Keratinocyte (primary cell): Measurements from ENCODE around the gene TP73. TPM values are rescaled to one million over a fixed set of nuclear protein-coding genes. Genes with fewer than 3 reads are reported as not detected.

Source experiments
- DNase-seq: peaks from one replicate; pipeline ENCODE4 v3.0.0-alpha.2; 2011; ENCODE audit warnings: low read depth, missing footprints, low spot score
- FAIRE-seq: peaks from 2 replicates; lab custom pipeline; 2011; peaks lifted over from hg19 to GRCh38; lab: Jason Lieb, UNC
- H2AFZ ChIP-seq: 2 replicates; pipeline ENCODE4 v1.6.0; 2012; ENCODE audit warnings: low read length, control low read depth, inconsistent platforms; ENCODE audit not compliant: control insufficient read depth
- H3K27ac ChIP-seq: 2 replicates; pipeline ENCODE4 v1.5.1; 2011; ENCODE audit warnings: low read length; ENCODE audit not compliant: control insufficient read depth, insufficient read depth
- H3K27me3 ChIP-seq: 3 replicates; pipeline ENCODE4 v1.6.0; 2011; ENCODE audit warnings: low read length; ENCODE audit not compliant: control insufficient read depth, insufficient read depth; ENCODE audit errors: extremely low read depth
- H3K36me3 ChIP-seq, 2 experiments: 2 replicates in 1 of 2; 3 replicates in 1 of 2; pipeline ENCODE4 v1.5.1; 2011; ENCODE audit warnings: low read length in 2 of 2, mild to moderate bottlenecking in 1 of 2; ENCODE audit not compliant: control insufficient read depth in 2 of 2, insufficient read depth in 2 of 2; ENCODE audit errors: extremely low read depth in 1 of 2
- H3K4me1 ChIP-seq: 3 replicates; pipeline ENCODE4 v1.5.1; 2011; ENCODE audit warnings: low read length; ENCODE audit not compliant: control insufficient read depth, insufficient read depth; ENCODE audit errors: extremely low read depth
- H3K4me2 ChIP-seq: 3 replicates; pipeline ENCODE4 v1.6.0; 2011; ENCODE audit warnings: low read depth, low read length; ENCODE audit not compliant: control insufficient read depth, insufficient read depth; ENCODE audit errors: extremely low read depth
- H3K4me3 ChIP-seq, 3 experiments: fragments of 200-600 bp in 1 of 3; sonication (generic) in 1 of 3; 2 replicates in 2 of 3; 3 replicates in 1 of 3; pipeline ENCODE4 v1.5.1; 2011 to 2016; ENCODE audit warnings: low read length in 3 of 3, mild to moderate bottlenecking in 3 of 3, control low read depth in 2 of 3, inconsistent platforms in 1 of 3, low read depth in 1 of 3, mixed read lengths in 1 of 3, mixed run types in 1 of 3, moderate library complexity in 1 of 3; ENCODE audit not compliant: control insufficient read depth in 2 of 3, insufficient read depth in 2 of 3; ENCODE audit errors: extremely low read depth in 1 of 3
- H3K79me2 ChIP-seq: 2 replicates; pipeline ENCODE4 v1.6.0; 2012; ENCODE audit warnings: low read length; ENCODE audit not compliant: control insufficient read depth, insufficient read depth
- H3K9ac ChIP-seq: 3 replicates; pipeline ENCODE4 v1.6.0; 2011; ENCODE audit warnings: low read length; ENCODE audit not compliant: control insufficient read depth, insufficient read depth; ENCODE audit errors: extremely low read depth
- H3K9me1 ChIP-seq: 3 replicates; pipeline ENCODE4 v1.6.0; 2011; ENCODE audit warnings: low read length; ENCODE audit not compliant: control insufficient read depth, insufficient read depth; ENCODE audit errors: extremely low read depth
- H3K9me3 ChIP-seq: 2 replicates; pipeline ENCODE4 v1.5.1; 2012; ENCODE audit warnings: low read depth, low read length; ENCODE audit not compliant: control insufficient read depth
- H4K20me1 ChIP-seq: 3 replicates; pipeline ENCODE4 v1.6.0; 2011; ENCODE audit warnings: low read length; ENCODE audit not compliant: control insufficient read depth, insufficient read depth; ENCODE audit errors: extremely low read depth
- EZH2 ChIP-seq: IDR thresholded peaks from one replicate; pipeline ENCODE4 v1.6.1; 2012; ENCODE audit warnings: inconsistent platforms, mild to moderate bottlenecking, low read length, moderate library complexity
- dilution Hi-C: fragments of 300-500 bp; cut with MboI; formaldehyde crosslinking; loops from one replicate; pipeline ENCODE4 v1.7.0; 2020; ENCODE audit warnings: low sequenced_read_pairs; ENCODE audit not compliant: extremely low pct_ligation_motif_present
- polyA plus RNA-seq, 5 experiments: library from polyadenylated mRNA; depleted of rRNA in 3 of 5; stranded (reverse) in 3 of 5; stranded (forward) in 1 of 5; unstranded in 1 of 5; fragments of >200 nt; gene quantifications; 1 replicate in 1 of 5; 2 replicates in 3 of 5; 3 replicates in 1 of 5; pipeline versions ENCODE4 v1.2.1 to v1.2.3, GENCODE V29; 2011 to 2012; ENCODE audit warnings: missing spikeins in 2 of 5, low read depth in 1 of 5, low replicate concordance in 1 of 5
- small RNA-seq, 3 experiments: library from RNA; depleted of rRNA; stranded (forward); fragments of <200 nt; gene quantifications; one replicate each; pipeline ENCODE3, GENCODE V24; 2012; ENCODE audit warnings: low read depth in 3 of 3, low replicate concordance in 1 of 3; ENCODE audit not compliant: insufficient read length in 3 of 3
- TF ChIP-seq, protein P1 (sequence below), 3 experiments: IDR thresholded peaks in 1 of 3; conservative IDR thresholded peaks in 1 of 3; optimal IDR thresholded peaks in 1 of 3; 2 replicates in 2 of 3; 3 replicates in 1 of 3; pipeline versions ENCODE3 to v1.5.1; 2011; ENCODE audit warnings: low read length in 3 of 3, mild to moderate bottlenecking in 3 of 3, moderate library complexity in 2 of 3, control low read depth in 1 of 3, inconsistent platforms in 1 of 3; ENCODE audit not compliant: insufficient read depth in 2 of 3; ENCODE audit errors: extremely low read depth in 1 of 3

The TP73 gene
- polyA plus RNA-seq, 1 donor (not counting 4 experiments of a cell fraction or from before 2014, with no cell fraction given) = 0.14 TPM

DNA sequence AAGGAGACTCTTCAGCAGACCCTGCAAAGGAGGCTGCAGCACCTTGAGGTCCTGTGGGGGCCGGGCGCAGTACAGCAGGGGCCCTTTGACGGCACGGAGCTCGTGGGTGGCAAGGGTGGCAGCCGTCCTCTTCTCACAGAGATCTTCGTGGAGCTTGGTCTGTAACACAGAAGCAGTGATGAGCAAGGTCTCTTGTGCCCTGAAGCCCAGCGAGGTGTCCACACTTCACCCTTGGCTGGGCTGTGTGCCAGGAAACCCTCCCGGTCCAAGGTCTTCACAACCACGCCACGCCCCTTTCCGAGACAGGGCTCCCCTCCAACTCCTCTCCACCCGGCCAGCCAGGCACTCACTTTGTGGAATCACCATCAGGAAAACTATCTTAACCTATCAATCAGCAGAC, 132.7 kb downstream of the TP73 start:
- Histone ChIP-seq H3K27ac (no peak overlapping the region), H3K36me3 (peaks cover 35 to 39% of the 10 kb centered on the region in 2 experiments), H3K4me1 (peaks cover 6% of the 10 kb centered on the region), H3K27me3 (no peaks in the 10 kb centered on the region), H3K9me3 (no peaks in the 10 kb centered on the region), H2AFZ (no peak overlapping the region), H3K4me2 (no peak overlapping the region), H3K9ac (no peak overlapping the region), H3K9me1 (no peaks in the 10 kb centered on the region), H4K20me1 (peaks cover 4% of the 10 kb centered on the region), H3K4me3 (no peak overlapping the region), H3K79me2 (peaks cover 32% of the 10 kb centered on the region)
- TF ChIP-seq, protein P1, sequence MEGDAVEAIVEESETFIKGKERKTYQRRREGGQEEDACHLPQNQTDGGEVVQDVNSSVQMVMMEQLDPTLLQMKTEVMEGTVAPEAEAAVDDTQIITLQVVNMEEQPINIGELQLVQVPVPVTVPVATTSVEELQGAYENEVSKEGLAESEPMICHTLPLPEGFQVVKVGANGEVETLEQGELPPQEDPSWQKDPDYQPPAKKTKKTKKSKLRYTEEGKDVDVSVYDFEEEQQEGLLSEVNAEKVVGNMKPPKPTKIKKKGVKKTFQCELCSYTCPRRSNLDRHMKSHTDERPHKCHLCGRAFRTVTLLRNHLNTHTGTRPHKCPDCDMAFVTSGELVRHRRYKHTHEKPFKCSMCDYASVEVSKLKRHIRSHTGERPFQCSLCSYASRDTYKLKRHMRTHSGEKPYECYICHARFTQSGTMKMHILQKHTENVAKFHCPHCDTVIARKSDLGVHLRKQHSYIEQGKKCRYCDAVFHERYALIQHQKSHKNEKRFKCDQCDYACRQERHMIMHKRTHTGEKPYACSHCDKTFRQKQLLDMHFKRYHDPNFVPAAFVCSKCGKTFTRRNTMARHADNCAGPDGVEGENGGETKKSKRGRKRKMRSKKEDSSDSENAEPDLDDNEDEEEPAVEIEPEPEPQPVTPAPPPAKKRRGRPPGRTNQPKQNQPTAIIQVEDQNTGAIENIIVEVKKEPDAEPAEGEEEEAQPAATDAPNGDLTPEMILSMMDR (optimal IDR thresholded peaks at IDR 0.05 in 1 of 3, IDR thresholded peaks at IDR 0.05 in 1 of 3, conservative IDR thresholded peaks at IDR 0.05 in 1 of 3; ENCODE audit: extremely low read depth in 1 of 3, insufficient read depth in 2 of 3, low read length in 3 of 3) = no peak
- no peak for TF ChIP-seq EZH2
- DNase-seq = no peak
- no peak for FAIRE-seq
- dilution Hi-C loops = no loop called here

DNA sequence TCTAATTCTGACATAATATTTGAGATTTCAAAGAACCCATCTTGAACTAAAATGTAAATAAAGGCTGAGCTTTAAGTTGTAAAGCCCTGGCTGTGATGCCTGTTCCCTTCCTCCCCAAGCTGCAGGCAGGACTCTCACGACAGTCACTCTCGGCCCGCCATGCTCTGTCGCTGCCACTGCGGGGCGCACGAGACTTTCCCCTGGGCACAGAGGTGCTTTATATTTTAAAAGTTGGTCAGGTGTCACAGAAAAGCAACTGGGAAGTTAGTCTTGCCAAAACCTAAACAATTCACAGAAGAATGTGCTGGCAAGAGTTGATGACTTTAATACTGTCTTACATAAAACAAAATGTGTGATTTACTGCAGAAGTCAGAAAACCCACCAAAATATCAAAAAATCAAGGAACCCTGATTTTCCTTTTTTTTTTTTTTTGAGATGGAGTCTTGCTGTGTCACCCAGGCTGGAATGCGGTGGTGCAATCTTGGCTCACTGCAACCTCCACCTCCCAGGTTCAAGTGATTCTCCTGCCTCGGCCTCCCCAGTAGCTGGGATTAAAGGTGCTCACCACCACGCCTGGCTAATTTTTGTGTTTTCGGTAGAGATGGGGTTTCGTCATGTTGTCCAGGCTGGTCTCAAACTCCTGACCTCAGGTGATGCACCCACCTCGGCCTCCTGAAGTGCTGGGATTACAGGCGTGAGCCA, 133.3 kb downstream of the TP73 start:
- dilution Hi-C loops = no loop called here
- DNase-seq = no peak

More for the DNA sequence above, 133.3 kb downstream of the TP73 start:
- peaks cover 6% of the 10 kb centered on the region for H3K4me1 ChIP-seq
- no peaks in the 10 kb centered on the region for H3K9me3 ChIP-seq
- no peak overlapping the region for H3K9ac ChIP-seq
- H4K20me1 ChIP-seq = peaks cover 6% of the 10 kb centered on the region
- no peak overlapping the region for H3K4me2 ChIP-seq
- no peak overlapping the region for H3K27ac ChIP-seq
- no peak overlapping the region for H2AFZ ChIP-seq
- TF ChIP-seq, protein P1 (optimal IDR thresholded peaks at IDR 0.05 in 1 of 3, IDR thresholded peaks at IDR 0.05 in 1 of 3, conservative IDR thresholded peaks at IDR 0.05 in 1 of 3; ENCODE audit: extremely low read depth in 1 of 3, insufficient read depth in 2 of 3, low read length in 3 of 3) = peak; percentile 8 to 61 (median 44)
- no peak for TF ChIP-seq EZH2
- FAIRE-seq = no peak
- H3K27me3 ChIP-seq = no peaks in the 10 kb centered on the region
- H3K9me1 ChIP-seq = no peaks in the 10 kb centered on the region
- peaks cover 37 to 39% of the 10 kb centered on the region in 2 experiments for H3K36me3 ChIP-seq
- no peak overlapping the region for H3K4me3 ChIP-seq
- peaks cover 38% of the 10 kb centered on the region for H3K79me2 ChIP-seq

Small RNA genes within 50 kb of the gene (small RNA-seq; reads per million reads assigned to genes)
- 0 reads per million in 3 experiments for gene RF02197
- gene RN7SL574P = 0 reads per million in 3 experiments

Other genes starting within 250 kb of the TP73 start
- gene ARHGEF16, start 197.9 kb upstream of the TP73 start, polyA plus RNA-seq = 5.0 to 9.6 TPM (median 6.2 TPM) in 3 replicates
- 0.24 to 0.71 TPM (median 0.42 TPM) in 3 replicates for gene MEGF6, start 41.0 kb upstream of the TP73 start, polyA plus RNA-seq
- 57.4 to 83.0 TPM (median 68.1 TPM) in 3 replicates for gene TPRG1L, start 27.5 kb upstream of the TP73 start, polyA plus RNA-seq
- 16.6 to 24.9 TPM (median 18.9 TPM) in 3 replicates for gene WRAP73, start 2.4 kb upstream of the TP73 start, polyA plus RNA-seq
- not detected in 3 replicates for gene CCDC27, start 99.9 kb downstream of the TP73 start, polyA plus RNA-seq
- 0.79 to 1.3 TPM (median 1.0 TPM) in 3 replicates for gene SMIM1, start 120.2 kb downstream of the TP73 start, polyA plus RNA-seq
- 20.5 to 40.1 TPM (median 33.1 TPM) in 3 replicates for gene LRRC47, start 144.0 kb downstream of the TP73 start, polyA plus RNA-seq
- 19.6 to 42.6 TPM (median 35.7 TPM) in 3 replicates for gene CEP104, start 204.7 kb downstream of the TP73 start, polyA plus RNA-seq
- gene DFFB, start 205.0 kb downstream of the TP73 start, polyA plus RNA-seq = 3.6 to 5.2 TPM (median 4.5 TPM) in 3 replicates
- gene C1orf174, start 247.8 kb downstream of the TP73 start, polyA plus RNA-seq = 21.8 to 34.3 TPM (median 26.8 TPM) in 3 replicates